Endothelial cell of umbilical vein (primary cell): ENCODE measurements around the gene ZNF827. TPM values are rescaled to one million over a fixed set of nuclear protein-coding genes. Genes with fewer than 3 reads are reported as not detected.
A peak's percentile ranks its signal among the peaks of the same experiment; 100 is the strongest.

Experiments
- BruUV-seq: library from RNA; stranded (reverse); fragments of 400-500 nt; replicated peaks from 2 replicates; lab custom pipeline; 2021; lab: Mats Ljungman, UMichigan
- CTCF ChIA-PET: fragments of 300-600, 350-600 bp; sonication (Branson Sonifier 250); formaldehyde crosslinking; loops from one replicate; lab custom pipeline; 2021; ENCODE audit warnings: antibody characterized with exemption, inconsistent platforms; lab: Charles Lee
- POLR2A ChIA-PET: fragments of 300-600, 350-600 bp; sonication (Branson Sonifier 250); formaldehyde crosslinking; loops from one replicate; lab custom pipeline; 2021; ENCODE audit warnings: antibody characterized with exemption, inconsistent platforms; lab: Charles Lee
- DNase-seq: peaks from one replicate; pipeline ENCODE4 v3.0.0-alpha.2; 2011; ENCODE audit warnings: low read depth, low spot score
- FAIRE-seq: peaks from 2 replicates; lab custom pipeline; 2011; peaks lifted over from hg19 to GRCh38; lab: Jason Lieb, UNC
- H2AFZ ChIP-seq: 2 replicates; pipeline ENCODE4 v1.6.0; 2012; ENCODE audit warnings: low read depth, low read length, control low read depth, inconsistent platforms
- H3K27ac ChIP-seq: 2 replicates; pipeline ENCODE4 v1.5.1; 2011; ENCODE audit warnings: low read depth, mild to moderate bottlenecking, control low read depth, low read length, moderate library complexity; ENCODE audit not compliant: insufficient read depth
- H3K27me3 ChIP-seq, 2 experiments: 2 replicates each; pipeline versions ENCODE4 v1.6.0 to v1.6.1; 2011; ENCODE audit warnings: low read length in 2 of 2, mixed read lengths in 1 of 2; ENCODE audit not compliant: control insufficient read depth in 2 of 2, insufficient read depth in 2 of 2
- H3K36me3 ChIP-seq, 2 experiments: 2 replicates in 1 of 2; 3 replicates in 1 of 2; pipeline ENCODE4 v1.5.1; 2011; ENCODE audit warnings: low read length in 2 of 2, mild to moderate bottlenecking in 1 of 2, moderate library complexity in 1 of 2; ENCODE audit not compliant: control insufficient read depth in 2 of 2, insufficient read depth in 2 of 2; ENCODE audit errors: extremely low read depth in 1 of 2
- H3K4me1 ChIP-seq: 3 replicates; pipeline ENCODE4 v1.5.1; 2011; ENCODE audit warnings: mild to moderate bottlenecking, low read length; ENCODE audit not compliant: control insufficient read depth, insufficient read depth; ENCODE audit errors: extremely low read depth
- H3K4me2 ChIP-seq: 2 replicates; pipeline ENCODE4 v1.6.1; 2011; ENCODE audit warnings: low read length, control low read depth, mixed read lengths; ENCODE audit not compliant: insufficient read depth
- H3K4me3 ChIP-seq, 3 experiments: fragments of 200-600 bp in 1 of 3; sonication (generic), shearing (Covaris generic) in 1 of 3; replicated peaks in 1 of 3; 2 replicates each; pipeline ENCODE4 v1.5.1; 2011 to 2016; ENCODE audit warnings: control low read depth in 3 of 3, low read length in 3 of 3, mild to moderate bottlenecking in 2 of 3, inconsistent platforms in 1 of 3, low read depth in 1 of 3, moderate library complexity in 1 of 3; ENCODE audit not compliant: insufficient read depth in 1 of 3
- H3K79me2 ChIP-seq: 2 replicates; pipeline ENCODE4 v1.6.0; 2012; ENCODE audit warnings: low read length, inconsistent platforms; ENCODE audit not compliant: control insufficient read depth, insufficient read depth
- H3K9ac ChIP-seq: replicated peaks from 2 replicates; pipeline ENCODE3; 2011; ENCODE audit warnings: low read length, control low read depth; ENCODE audit not compliant: insufficient read depth; ENCODE audit errors: extremely low read depth
- H3K9me1 ChIP-seq: replicated peaks from 3 replicates; pipeline ENCODE4 v1.6.0; 2011; ENCODE audit warnings: mild to moderate bottlenecking, low read length; ENCODE audit not compliant: control insufficient read depth, insufficient read depth; ENCODE audit errors: extremely low read depth
- H3K9me3 ChIP-seq: replicated peaks from 2 replicates; pipeline ENCODE4 v1.5.1; 2012; ENCODE audit warnings: low read length, inconsistent platforms; ENCODE audit not compliant: control insufficient read depth, insufficient read depth
- H4K20me1 ChIP-seq: replicated peaks from 2 replicates; pipeline ENCODE3; 2011; ENCODE audit warnings: mild to moderate bottlenecking, low read length; ENCODE audit not compliant: control insufficient read depth, insufficient read depth; ENCODE audit errors: extremely low read depth
- CTCF ChIP-seq, 2 donors: IDR thresholded peaks; 1 replicate in 1 of 2; 2 replicates in 1 of 2; pipeline ENCODE4 v1.5.1; 2011; ENCODE audit warnings: low read length in 2 of 2, mild to moderate bottlenecking in 2 of 2, moderate library complexity in 2 of 2, control low read depth in 1 of 2, inconsistent platforms in 1 of 2, low read depth in 1 of 2; ENCODE audit not compliant: insufficient read depth in 1 of 2; ENCODE audit errors: extremely low read depth in 1 of 2
- FOS ChIP-seq: IDR thresholded peaks from 2 replicates; pipeline ENCODE4 v1.6.1; 2011; ENCODE audit warnings: mild to moderate bottlenecking, low read length, moderate library complexity, borderline replicate concordance; ENCODE audit not compliant: insufficient read depth
- GATA2 ChIP-seq: IDR thresholded peaks from 2 replicates; pipeline ENCODE4 v1.7.0; 2011; ENCODE audit warnings: low read depth, mild to moderate bottlenecking, moderate library complexity, mixed read lengths, low read length; ENCODE audit not compliant: insufficient read length, insufficient read depth
- JUN ChIP-seq: IDR thresholded peaks from 2 replicates; pipeline ENCODE4 v1.6.1; 2011; ENCODE audit warnings: borderline replicate concordance, low read depth; ENCODE audit not compliant: insufficient read length, insufficient read depth
- MYC ChIP-seq: IDR thresholded peaks from one replicate; pipeline ENCODE4 v1.6.1; 2011; ENCODE audit warnings: mild to moderate bottlenecking, low read depth, low read length
- POLR2A ChIP-seq: IDR thresholded peaks from 2 replicates; pipeline ENCODE4 v1.6.1; 2012; ENCODE audit warnings: low read depth, mild to moderate bottlenecking, control low read depth, low read length
- dilution Hi-C: fragments of 300-500 bp; cut with MboI; formaldehyde crosslinking; loops from one replicate; pipeline ENCODE4 v1.15.0; 2019; ENCODE audit warnings: low sequenced_read_pairs; ENCODE audit not compliant: extremely low pct_ligation_motif_present
- intact Hi-C: fragments of 100-400 bp; cut with micrococcal nuclease; formaldehyde crosslinking; loops from one replicate; pipeline ENCODE4 v1.10.0; 2022
- polyA plus RNA-seq, 4 experiments: library from polyadenylated mRNA; depleted of rRNA in 3 of 4; stranded (reverse) in 3 of 4; unstranded in 1 of 4; fragments of >200 nt; gene quantifications; 2 replicates each; pipeline versions ENCODE4 v1.2.1 to v1.2.3, GENCODE V29; 2011 to 2012; ENCODE audit warnings: missing spikeins in 1 of 4
- total RNA-seq: library from RNA; stranded (reverse); gene quantifications from 2 replicates; pipeline ENCODE4 v1.2.3, GENCODE V29; 2021

Gene ZNF827
- total and polyA plus RNA-seq, 2 donors (not counting 3 experiments of a cell fraction or from before 2014, with no cell fraction given), result 16.9 to 23.7 TPM

DNA sequence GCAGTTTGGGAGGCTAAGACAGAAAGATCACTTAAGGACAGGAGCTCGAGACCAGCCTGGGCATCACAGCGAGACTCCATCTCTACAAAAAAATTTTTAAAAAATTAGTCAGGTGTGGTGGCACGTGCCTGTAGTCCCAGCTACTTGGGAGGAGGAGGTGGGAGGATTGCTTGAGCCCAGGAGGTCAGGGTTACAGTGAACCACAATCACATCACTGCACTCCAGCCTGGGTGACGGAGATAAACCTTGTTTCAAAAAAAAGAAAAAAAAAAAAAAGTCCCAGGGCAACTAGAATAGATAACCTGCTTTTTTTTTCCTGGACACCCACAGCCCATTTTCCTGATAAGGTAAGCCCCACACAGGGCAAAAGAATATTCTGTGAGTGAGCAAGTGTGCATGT is 162.4 kb downstream of the ZNF827 start:
- H3K4me3 ChIP-seq, result no peak overlapping the region
- dilution Hi-C loops, result no loop called here
- no TSS peak for BruUV-seq
- H3K9me1 ChIP-seq, result no peaks in the 10 kb centered on the region
- H2AFZ ChIP-seq, result no peak overlapping the region
- TF ChIP-seq FOS (no peak), CTCF (IDR thresholded peaks at IDR 0.05; ENCODE audit: extremely low read depth in 1 of 2, insufficient read depth in 1 of 2, low read depth in 1 of 2, low read length in 2 of 2) (no peak), POLR2A (no peak), GATA2 (no peak), JUN (no peak)
- no peak overlapping the region for H3K27ac ChIP-seq
- no peaks in the 10 kb centered on the region for H4K20me1 ChIP-seq
- no peak overlapping the region for H3K9ac ChIP-seq
- peaks cover 13% of the 10 kb centered on the region for H3K4me1 ChIP-seq
- no peak overlapping the region for H3K4me2 ChIP-seq
- no peaks in the 10 kb centered on the region for H3K9me3 ChIP-seq
- FAIRE-seq (no peak), DNase-seq (no peak)
- intact Hi-C loops, result loop anchor here (5.0 kb wide), 1 partner anchor 161 kb away; the partner anchor contains the start of gene ZNF827
- H3K36me3 ChIP-seq, result peaks cover 3 to 6% of the 10 kb centered on the region in 2 experiments
- no peaks in the 10 kb centered on the region for H3K79me2 ChIP-seq
- ChIA-PET CTCF (no interaction called here), POLR2A (no interaction called here)
- H3K27me3 ChIP-seq, result no peaks in the 10 kb centered on the region

- DNase-seq (no peak), FAIRE-seq (peak; percentile 21)
- Histone ChIP-seq H3K4me1 (peaks cover 12% of the 10 kb centered on the region), H3K9me3 (no peaks in the 10 kb centered on the region), H3K36me3 (peaks cover 3 to 6% of the 10 kb centered on the region in 2 experiments), H2AFZ (no peak overlapping the region), H3K79me2 (no peaks in the 10 kb centered on the region), H3K9ac (no peak overlapping the region), H3K4me2 (no peak overlapping the region), H3K4me3 (no peak overlapping the region), H3K27me3 (no peaks in the 10 kb centered on the region), H3K27ac (no peak overlapping the region), H4K20me1 (no peaks in the 10 kb centered on the region), H3K9me1 (no peaks in the 10 kb centered on the region)
- BruUV-seq, result no TSS peak
- no peak for TF ChIP-seq MYC
- POLR2A ChIA-PET, result no interaction called here
- intact Hi-C loops (loop anchor here (5.0 kb wide), 1 partner anchor 162 kb away; the partner anchor contains the start of gene ZNF827), dilution Hi-C loops (no loop called here)
- CTCF ChIA-PET, result interaction anchor here (1.0 kb wide), 1 partner anchor 14 kb away, joined by 3 read pairs; no protein-coding TSS in a partner anchor
Measured at GRCh38 chr4:145775406-145775805, 163.2 kb downstream of the ZNF827 start.
